ENCODE results near the gene BRD1. TPM values are rescaled to one million over a fixed set of nuclear protein-coding genes. Genes with fewer than 3 reads are reported as not detected.

Gene BRD1
- total and polyA plus RNA-seq, 3 donors from 2014 or later, result 113 to 122 (median 114) TPM

DNA sequence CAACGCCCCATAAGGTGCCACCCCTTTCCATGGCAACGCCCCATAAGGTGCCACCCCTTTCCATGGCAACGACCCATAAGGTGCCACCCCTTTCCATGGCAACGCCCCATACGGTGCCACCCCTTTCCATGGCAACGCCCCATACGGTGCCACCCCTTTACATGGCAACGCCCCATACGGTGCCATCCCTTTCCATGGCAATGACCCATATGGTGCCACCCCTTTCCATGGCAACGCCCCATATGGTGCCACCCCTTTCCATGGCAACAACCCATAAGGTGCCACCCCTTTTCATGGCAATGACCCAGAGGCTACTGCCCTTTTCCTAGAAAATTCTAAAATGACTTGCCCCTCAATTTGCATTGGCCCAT lies 72.1 kb downstream of the BRD1 start:
- 82 to 83% methylated on average over 10 of the region's 10 CpGs for WGBS, 2 donors
- no peak for DNase-seq
- Histone ChIP-seq H3K4me1 (no peaks in the 10 kb centered on the region), H3K27ac (no peak overlapping the region), H3K4me3 (no peak overlapping the region), H3K9me3 (no peaks in the 10 kb centered on the region), H3K36me3 (ENCODE audit: low read depth, missing control alignments) (no peaks in the 10 kb centered on the region), H3K27me3 (no peaks in the 10 kb centered on the region)
- TF ChIP-seq, protein P1, sequence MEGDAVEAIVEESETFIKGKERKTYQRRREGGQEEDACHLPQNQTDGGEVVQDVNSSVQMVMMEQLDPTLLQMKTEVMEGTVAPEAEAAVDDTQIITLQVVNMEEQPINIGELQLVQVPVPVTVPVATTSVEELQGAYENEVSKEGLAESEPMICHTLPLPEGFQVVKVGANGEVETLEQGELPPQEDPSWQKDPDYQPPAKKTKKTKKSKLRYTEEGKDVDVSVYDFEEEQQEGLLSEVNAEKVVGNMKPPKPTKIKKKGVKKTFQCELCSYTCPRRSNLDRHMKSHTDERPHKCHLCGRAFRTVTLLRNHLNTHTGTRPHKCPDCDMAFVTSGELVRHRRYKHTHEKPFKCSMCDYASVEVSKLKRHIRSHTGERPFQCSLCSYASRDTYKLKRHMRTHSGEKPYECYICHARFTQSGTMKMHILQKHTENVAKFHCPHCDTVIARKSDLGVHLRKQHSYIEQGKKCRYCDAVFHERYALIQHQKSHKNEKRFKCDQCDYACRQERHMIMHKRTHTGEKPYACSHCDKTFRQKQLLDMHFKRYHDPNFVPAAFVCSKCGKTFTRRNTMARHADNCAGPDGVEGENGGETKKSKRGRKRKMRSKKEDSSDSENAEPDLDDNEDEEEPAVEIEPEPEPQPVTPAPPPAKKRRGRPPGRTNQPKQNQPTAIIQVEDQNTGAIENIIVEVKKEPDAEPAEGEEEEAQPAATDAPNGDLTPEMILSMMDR (IDR thresholded peaks at IDR 0.05), result no peak
- no peak for TF ChIP-seq POLR2A (IDR thresholded peaks at IDR 0.05)
- intact Hi-C loops (cut with DNase I; ENCODE audit: low total_unique reads), result no loop called here

DNA sequence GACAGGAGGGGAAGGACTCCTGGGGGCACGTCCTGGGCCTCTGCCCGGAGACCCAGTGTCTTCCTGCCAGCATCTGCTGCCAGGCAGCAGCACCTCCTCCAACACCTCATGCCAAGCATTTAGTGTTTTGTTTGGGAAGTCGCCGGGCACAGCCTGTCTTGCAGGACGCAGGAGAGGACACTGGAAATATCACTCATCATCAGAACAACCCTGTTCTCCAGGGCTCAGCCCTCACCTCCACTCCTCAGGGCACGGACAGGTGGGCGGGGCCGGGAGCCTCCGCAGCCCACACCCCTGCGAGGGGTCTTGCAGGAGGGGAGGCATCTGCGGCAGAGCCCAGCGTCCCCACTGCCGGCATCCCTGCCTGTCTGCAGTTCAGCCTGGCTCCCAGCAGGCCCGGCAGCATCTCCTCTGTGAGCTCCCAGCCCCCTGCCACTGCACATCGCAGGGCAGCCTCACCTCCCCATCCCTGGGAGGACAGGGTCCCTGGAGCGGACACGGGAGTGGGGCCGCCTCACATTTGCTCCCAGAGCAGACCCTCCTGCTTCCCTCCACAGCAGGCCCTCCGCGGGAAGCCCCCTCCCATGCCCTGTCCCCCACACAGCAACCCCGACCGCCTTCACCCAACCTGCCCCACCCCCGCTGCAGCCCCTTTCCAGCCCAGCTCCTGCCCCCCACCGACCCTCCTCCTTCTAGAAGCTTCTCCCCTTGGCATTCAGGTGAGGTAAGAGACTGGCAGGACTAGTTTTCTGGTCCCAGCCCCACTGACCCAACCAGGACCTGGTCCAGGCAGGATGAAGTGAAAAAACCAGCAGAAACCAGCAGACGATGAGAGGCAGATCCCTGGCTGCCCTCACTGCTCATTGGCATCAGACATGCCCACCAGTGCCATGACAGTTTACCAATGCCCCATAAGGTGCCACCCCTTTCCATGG lies 72.7 kb downstream of the BRD1 start:
- Histone ChIP-seq H3K4me3 (no peak overlapping the region), H3K4me1 (no peaks in the 10 kb centered on the region), H3K27ac (no peak overlapping the region), H3K9me3 (no peaks in the 10 kb centered on the region), H3K36me3 (ENCODE audit: low read depth, missing control alignments) (no peaks in the 10 kb centered on the region), H3K27me3 (no peaks in the 10 kb centered on the region)
- 69 to 77% methylated on average over 15 to 25 of the region's 25 CpGs for WGBS, 2 donors
- DNase-seq, result no peak
- intact Hi-C loops (cut with DNase I; ENCODE audit: low total_unique reads), result no loop called here
- TF ChIP-seq, protein P1 (IDR thresholded peaks at IDR 0.05), result no peak
- no peak for TF ChIP-seq POLR2A (IDR thresholded peaks at IDR 0.05)

DNA sequence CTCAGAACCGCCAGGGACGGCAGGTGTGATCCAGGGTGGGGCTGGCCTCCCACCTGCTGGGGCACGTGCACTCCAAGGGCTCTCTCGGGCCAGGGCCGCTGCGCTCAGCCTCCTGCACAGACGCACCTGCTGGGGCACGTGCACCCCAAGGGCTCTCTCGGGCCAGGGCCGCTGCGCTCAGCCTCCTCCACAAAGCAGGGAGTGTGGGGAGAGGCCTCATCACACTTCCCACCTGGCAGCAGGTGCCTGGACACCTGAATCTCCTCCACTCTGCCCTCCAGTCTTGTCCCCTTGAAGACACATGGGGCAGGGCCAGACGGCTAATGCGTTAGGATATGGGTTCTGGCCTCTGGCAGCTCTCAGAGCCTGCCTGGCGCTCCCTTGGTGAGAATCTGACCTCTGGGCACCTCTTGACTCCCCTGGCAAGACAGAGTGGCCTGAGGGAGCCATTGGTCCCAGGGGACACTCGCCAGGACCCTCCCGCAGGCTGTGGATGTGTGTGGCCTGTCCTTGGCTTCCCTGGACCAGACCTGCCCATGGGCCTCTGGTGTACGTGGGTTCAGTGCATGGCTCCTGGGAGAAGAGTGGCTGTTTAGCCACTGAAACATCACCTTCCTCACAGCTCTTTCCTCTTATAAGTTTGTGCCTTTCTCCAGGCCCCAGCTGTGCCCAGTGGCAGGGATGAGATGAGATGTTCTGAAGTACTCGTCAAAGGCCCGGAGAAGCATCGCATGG lies 73.5 kb downstream of the BRD1 start:
- no peak for DNase-seq

DNA sequence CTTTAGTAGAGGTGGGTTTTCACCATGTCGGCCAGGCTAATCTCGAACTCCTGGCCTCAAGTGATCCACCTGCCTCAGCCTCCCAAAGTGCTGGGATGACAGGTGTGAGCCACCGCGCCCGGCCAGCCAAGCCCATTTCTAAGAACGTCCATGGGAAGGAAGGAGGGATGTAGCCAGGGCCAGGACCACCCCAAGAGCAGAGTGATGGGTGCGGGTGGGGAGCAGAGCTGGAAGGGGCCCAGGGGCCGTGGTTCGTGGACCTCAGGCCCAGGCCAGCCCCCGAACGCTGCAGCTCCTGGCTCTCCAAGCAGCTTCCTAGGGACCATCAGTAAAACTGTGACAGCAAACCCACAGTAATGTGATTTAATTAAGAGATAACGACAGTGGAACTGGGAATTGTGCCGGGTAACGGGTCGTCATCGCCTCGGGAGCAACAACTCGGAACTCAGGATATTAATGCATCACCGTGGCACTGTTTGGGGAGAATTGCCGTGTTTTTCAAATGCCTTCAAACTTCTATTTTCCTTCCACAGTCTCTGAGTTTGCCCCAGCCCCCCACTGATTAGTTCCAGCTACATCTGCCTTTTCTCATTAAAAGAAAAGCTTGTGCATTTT lies 74.3 kb downstream of the BRD1 start:
- H3K4me3 ChIP-seq, result no peak overlapping the region
- no peaks in the 10 kb centered on the region for H3K36me3 ChIP-seq (ENCODE audit: low read depth, missing control alignments)
- no peak for TF ChIP-seq POLR2A (IDR thresholded peaks at IDR 0.05)
- TF ChIP-seq, protein P1 (IDR thresholded peaks at IDR 0.05), result no peak
- H3K4me1 ChIP-seq, result no peaks in the 10 kb centered on the region
- no peaks in the 10 kb centered on the region for H3K9me3 ChIP-seq
- DNase-seq, result no peak
- no peak overlapping the region for H3K27ac ChIP-seq
- no peaks in the 10 kb centered on the region for H3K27me3 ChIP-seq
- WGBS, 2 donors, result 85 to 91% methylated on average over 17 to 20 of the region's 20 CpGs
- intact Hi-C loops (cut with DNase I; ENCODE audit: low total_unique reads), result no loop called here

More for the DNA sequence above, 73.5 kb downstream of the BRD1 start:
- intact Hi-C loops (cut with DNase I; ENCODE audit: low total_unique reads), result no loop called here
- Histone ChIP-seq H3K4me3 (no peak overlapping the region), H3K9me3 (no peaks in the 10 kb centered on the region), H3K27ac (no peak overlapping the region), H3K36me3 (ENCODE audit: low read depth, missing control alignments) (no peaks in the 10 kb centered on the region), H3K4me1 (no peaks in the 10 kb centered on the region), H3K27me3 (no peaks in the 10 kb centered on the region)
- WGBS, 2 donors, result 82 to 90% methylated on average over 9 to 20 of the region's 20 CpGs
- TF ChIP-seq, protein P1 (IDR thresholded peaks at IDR 0.05), result no peak
- no peak for TF ChIP-seq POLR2A (IDR thresholded peaks at IDR 0.05)
